MG63 (cell line): ENCODE data around the gene ABCA3. TPM values are rescaled to one million over a fixed set of nuclear protein-coding genes. Genes with fewer than 3 reads are reported as not detected.
"Not testable (repeated sequence)": the region's sequence is repeated elsewhere in the genome, so short reads cannot be mapped to it uniquely, and the experiment has no call there.

Experiments
- DNase-seq: peaks from one replicate; pipeline ENCODE4 v3.0.0-alpha.2; 2020
- H3K27me3 ChIP-seq: fragments of 250-450 bp; sonication (Bioruptor Pico); 2 replicates; pipeline ENCODE4 v1.5.1; 2020; ENCODE audit warnings: mild to moderate bottlenecking, moderate library complexity
- H3K36me3 ChIP-seq: fragments of 250-450 bp; sonication (Bioruptor Pico); 2 replicates; pipeline ENCODE4 v1.5.1; 2020; ENCODE audit warnings: mild to moderate bottlenecking, moderate library complexity
- H3K4me3 ChIP-seq: fragments of 250-450 bp; sonication (Bioruptor Pico); 2 replicates; pipeline ENCODE4 v1.5.1; 2020; ENCODE audit warnings: mild to moderate bottlenecking, moderate library complexity
- H3K9me3 ChIP-seq: fragments of 250-450 bp; sonication (Bioruptor Pico); 2 replicates; pipeline ENCODE4 v1.5.1; 2020; ENCODE audit warnings: mild to moderate bottlenecking, moderate library complexity
- total RNA-seq: library from RNA; depleted of rRNA; stranded (reverse); fragments of >200 nt; shearing (Covaris generic); gene quantifications from 2 replicates; pipeline ENCODE4 v1.2.3, GENCODE V29; 2014; ENCODE audit warnings: low replicate concordance

ABCA3 gene
- total RNA-seq, 1 experiment from 2014 or later: 5.1 TPM

DNA sequence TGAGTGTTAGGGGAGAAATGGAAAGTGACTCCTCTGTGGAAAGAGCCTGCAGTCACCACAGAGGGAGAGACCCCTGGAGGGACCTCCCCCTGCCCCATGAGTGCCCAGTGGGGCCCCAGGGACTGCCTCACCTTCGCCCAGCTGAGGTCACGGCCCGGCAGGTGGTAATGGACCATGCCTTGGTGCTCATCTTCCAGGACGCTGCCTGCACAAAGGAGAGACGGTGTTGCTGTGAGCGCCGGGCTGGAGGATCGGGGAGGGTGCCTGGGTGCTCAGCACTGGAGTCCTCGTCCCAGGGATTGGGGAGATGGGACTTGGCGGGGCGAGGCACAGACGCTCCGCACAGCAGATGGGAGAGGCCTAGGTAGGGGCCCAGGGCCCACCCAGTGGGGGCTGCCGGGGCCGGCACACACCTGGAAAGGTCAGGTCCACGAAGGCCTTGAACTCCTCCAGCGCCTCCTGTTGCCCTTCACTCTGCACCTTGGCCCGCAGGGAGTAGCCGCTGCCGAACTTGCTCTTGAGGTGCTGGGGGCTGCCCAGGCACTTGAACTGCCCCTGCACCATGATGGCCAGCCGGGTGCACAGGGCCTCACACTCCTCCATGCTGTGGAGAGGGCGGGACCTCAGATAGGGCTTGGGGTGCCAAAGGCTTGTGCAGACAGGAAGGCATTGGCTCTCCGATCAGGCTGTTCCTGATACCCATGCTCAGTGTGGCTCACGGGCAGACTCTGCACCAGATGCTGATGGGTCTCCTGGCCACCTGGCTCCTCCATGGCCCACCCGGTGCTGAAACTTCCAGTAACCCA lies 62.9 kb downstream of the ABCA3 start:
- DNase-seq: no peak
- H3K9me3 ChIP-seq: no peaks in the 10 kb centered on the region
- H3K36me3 ChIP-seq: no peaks in the 10 kb centered on the region
- no peak overlapping the region for H3K4me3 ChIP-seq
- no peaks in the 10 kb centered on the region for H3K27me3 ChIP-seq

DNA sequence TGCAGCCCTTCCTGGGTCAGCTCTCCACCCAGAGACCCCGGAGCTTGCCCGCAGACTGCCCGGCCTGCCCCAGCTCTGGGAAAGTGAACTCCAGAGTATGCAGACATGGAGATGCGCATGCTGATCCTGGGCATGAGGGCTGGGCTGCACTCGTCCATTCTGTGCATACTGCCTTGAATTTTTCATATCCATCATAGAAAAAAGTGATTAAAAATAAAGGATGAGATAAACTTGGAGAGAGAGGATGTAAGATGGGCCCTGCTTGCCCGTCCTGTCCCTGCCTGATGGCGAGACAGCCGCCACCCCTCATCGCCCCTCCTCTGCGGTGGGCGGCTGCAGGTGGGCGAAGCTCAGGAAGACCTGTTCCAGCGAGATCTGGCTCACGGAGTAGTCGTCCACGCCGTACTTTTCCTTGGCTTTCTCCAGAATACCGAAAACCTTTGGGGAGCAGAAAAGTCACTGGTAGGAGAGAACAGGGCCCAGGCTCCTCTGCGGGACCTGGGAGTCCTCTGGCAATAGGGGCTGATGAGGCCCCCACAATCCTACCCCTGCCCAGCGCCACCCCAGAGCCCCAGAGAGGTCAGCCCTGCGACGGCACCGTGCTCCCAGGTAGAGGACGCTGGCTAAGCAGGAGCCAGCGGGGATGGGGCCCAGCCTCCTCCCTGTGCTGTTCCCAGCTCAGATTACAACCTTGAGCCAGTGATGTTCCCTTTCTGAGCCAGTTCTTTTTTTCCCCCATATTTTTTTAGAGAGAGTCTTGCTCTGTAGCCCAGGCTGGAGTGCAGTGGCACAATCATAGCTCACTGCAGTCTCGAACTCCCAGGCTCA lies 63.9 kb downstream of the ABCA3 start:
- H3K27me3 ChIP-seq: no peaks in the 10 kb centered on the region

DNA sequence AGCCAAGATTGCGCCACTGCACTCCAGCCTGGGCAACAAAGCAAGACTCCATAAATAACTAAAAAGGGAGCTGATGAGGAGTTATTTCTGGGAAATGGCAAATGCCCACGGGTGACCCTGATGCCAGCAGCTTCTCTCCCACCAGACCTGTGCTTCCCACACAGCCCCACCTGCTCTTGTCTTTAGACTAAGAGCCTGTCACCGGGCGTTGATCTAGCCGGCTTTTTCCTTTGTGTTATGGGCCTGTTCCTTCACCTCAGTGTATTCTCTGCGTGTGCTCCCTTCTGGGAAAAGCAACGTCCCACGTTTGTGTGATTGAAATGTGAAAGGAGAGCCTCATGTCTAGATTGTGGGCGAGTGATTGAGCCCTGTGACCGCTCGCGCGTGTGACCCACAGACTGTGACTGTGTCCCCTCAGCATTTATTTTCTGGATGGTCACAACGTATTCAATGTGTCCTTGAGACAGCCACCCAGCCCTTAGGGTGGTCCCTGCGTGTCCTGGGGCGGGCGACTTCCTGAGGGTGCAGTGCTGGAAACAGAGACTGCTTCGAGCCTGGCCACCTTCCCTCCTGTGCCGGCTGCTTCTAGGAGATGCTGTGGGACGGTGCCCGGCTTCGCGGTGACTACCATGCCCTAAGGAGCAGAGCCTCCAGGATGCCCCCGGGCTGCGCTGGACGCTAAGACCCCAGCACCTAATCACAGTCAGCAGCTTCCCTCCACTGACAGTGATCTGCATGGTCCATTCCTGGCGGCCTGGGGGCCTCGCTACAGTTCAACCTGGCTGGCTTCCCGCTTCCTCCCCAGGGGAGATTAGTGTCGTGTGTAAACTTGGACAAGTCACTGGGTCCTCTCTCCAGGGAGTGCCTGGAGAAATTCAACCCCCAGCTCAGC lies 64.8 kb downstream of the ABCA3 start:
- H3K36me3 ChIP-seq: no peaks in the 10 kb centered on the region; the same call in 1 of the 2 replicates
- H3K27me3 ChIP-seq: no peaks in the 10 kb centered on the region
- no peak for DNase-seq
- no peaks in the 10 kb centered on the region for H3K9me3 ChIP-seq
- H3K4me3 ChIP-seq: no peak overlapping the region

More for the DNA sequence above, 63.9 kb downstream of the ABCA3 start:
- Histone ChIP-seq H3K4me3 (no peak overlapping the region), H3K9me3 (no peaks in the 10 kb centered on the region), H3K36me3 (no peaks in the 10 kb centered on the region)
- DNase-seq: no peak

DNA sequence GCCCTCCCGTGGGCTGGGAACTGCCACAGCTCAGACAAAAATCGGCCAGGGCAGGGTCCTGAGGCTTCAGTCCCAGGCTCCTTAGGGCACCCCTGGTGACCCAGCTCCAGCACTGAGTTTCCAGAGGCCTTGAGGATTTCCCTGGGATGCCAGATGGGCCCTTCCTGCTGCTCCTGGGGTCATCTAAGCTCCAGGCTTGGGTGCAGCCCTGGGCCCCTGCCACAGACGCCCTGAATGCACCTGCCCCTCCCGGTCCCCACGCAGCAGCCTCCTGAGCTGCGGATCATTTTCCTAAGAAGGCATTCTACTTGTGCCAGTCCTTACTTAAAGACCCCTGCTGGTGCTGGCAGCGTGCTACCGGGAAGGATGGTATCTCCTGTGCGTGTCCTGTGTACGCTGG lies 66.6 kb downstream of the ABCA3 start:
- DNase-seq: no peak
- no peak overlapping the region for H3K4me3 ChIP-seq
- H3K9me3 ChIP-seq: no peaks in the 10 kb centered on the region
- H3K27me3 ChIP-seq: no peaks in the 10 kb centered on the region
- H3K36me3 ChIP-seq: no peaks in the 10 kb centered on the region; the same call in 1 of the 2 replicates

DNA sequence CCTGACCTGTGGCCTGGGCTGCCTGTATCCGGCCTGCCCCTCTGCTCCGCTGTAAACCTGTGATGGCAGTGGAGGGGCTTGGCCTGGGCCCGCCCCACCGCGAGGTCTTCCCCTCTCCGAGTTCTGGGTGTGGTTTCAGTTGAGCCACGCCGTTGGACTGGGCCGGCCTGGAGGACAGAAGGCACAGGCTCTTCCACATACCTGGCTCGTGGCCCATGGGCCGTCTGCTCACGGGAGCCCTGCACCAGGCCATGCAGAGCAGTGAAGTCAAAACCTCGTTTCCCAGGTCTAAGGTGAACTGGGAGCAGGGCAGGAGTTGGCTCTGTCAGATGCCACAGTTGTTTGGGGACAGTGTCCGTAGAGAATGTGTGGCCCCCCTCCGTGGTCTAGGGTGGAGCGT lies 67.0 kb downstream of the ABCA3 start:
- DNase-seq: no peak

DNA sequence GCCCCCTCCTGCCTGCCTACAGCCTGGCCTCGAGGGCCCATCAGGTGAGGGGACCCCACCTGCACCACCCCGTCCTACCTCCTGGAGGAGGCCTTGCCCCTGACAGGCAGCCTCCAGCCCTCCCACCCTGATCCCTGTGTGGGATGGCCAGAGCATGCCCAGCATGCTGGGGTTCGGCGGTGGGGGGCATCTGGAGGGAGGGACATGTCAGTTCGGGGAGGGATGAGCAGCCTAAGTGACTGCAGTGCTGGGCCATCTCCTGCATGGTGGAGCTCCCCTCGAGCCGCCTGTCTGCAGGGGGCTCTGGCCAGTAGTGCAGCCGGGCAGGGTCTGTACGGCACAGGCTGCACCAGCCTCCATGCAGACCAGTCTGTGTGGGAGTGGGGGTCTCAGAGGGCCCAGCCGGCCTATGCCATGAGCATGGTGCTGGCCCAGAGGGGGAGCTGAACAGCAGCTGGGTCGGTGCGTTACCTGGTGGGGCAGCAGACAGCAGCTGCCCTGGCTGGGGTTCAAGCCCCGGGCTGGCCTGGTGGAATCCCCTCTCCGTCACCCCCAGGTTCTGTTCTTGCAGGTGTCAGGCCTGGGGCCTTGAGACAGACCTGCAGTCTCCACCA lies 68.6 kb downstream of the ABCA3 start:
- H3K27me3 ChIP-seq: no peaks in the 10 kb centered on the region
- peaks cover 3% of the 10 kb centered on the region for H3K36me3 ChIP-seq
- no peaks in the 10 kb centered on the region for H3K9me3 ChIP-seq
- no peak for DNase-seq
- H3K4me3 ChIP-seq: no peak overlapping the region

More for the DNA sequence above, 67.0 kb downstream of the ABCA3 start:
- no peaks in the 10 kb centered on the region for H3K9me3 ChIP-seq
- H3K27me3 ChIP-seq: no peaks in the 10 kb centered on the region
- no peaks in the 10 kb centered on the region; the same call in 1 of the 2 replicates for H3K36me3 ChIP-seq
- no peak overlapping the region for H3K4me3 ChIP-seq

DNA sequence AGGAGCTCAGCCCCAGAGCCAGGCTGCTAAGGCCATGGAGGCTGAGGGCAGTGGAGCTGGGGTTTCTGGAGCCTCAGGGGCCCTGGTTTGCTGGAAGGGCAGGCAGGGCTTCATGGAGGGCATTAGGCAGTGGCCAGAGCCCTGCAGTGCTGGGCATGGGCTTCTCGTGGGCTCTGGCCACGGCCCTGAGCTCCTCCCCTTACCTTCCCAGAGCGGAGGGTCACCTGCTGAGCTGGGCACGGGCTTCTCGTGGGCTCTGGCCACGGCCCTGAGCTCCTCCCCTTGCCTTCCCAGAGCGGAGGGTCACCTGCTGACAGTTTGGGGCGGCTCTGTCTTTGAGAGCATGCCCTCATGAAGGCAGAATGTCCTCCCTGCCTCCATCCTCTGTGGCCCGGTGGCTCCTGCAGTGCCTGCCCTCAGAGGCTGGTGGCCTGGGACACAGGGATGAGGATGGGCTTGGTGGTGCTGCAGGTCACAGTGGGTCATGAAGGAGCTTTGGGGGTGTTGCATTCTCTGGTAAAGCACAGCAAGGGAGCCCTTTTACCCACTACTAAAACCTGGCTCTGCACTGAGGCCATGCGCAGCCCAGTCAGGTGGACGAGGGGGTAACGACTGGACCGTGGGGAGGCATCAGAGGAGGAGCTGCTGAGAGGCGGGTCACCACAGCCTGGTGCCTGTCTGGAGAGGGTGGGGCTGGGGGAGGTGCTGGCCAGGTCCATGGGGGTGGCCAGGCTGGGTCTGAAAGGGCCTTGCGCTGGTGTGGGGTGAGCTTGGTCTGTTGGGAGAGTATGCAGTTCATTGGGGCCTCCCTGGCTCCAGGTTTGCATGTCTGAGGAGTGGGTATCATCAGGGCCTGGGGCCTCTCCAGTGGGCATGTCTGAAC lies 69.7 kb downstream of the ABCA3 start:
- Histone ChIP-seq H3K4me3 (no peak overlapping the region), H3K27me3 (no peaks in the 10 kb centered on the region), H3K36me3 (peaks cover 14% of the 10 kb centered on the region), H3K9me3 (no peaks in the 10 kb centered on the region)
- no peak for DNase-seq

DNA sequence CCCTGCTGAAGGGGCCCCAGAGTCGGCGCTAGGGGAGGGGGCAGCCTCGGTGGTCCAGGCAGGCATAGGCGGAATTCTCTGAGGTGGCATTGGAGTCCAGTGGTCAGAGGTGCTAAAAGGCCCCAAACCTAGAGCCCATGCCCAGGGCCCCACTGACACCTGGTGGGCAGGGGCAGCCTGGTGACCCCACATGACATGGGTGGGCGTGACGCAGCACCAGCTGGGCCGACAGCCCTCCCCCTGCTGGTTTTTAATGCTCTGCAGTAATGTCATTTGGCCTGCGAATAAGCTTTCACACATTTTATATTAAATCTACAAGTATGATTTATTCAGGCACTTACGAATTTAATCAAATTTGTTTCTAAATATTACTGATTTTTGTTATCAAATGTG lies 70.5 kb downstream of the ABCA3 start:
- DNase-seq: no peak
- Histone ChIP-seq H3K9me3 (no peaks in the 10 kb centered on the region), H3K27me3 (no peaks in the 10 kb centered on the region), H3K36me3 (peaks cover 22% of the 10 kb centered on the region), H3K4me3 (no peak overlapping the region; the same call in 1 of the 2 replicates)

DNA sequence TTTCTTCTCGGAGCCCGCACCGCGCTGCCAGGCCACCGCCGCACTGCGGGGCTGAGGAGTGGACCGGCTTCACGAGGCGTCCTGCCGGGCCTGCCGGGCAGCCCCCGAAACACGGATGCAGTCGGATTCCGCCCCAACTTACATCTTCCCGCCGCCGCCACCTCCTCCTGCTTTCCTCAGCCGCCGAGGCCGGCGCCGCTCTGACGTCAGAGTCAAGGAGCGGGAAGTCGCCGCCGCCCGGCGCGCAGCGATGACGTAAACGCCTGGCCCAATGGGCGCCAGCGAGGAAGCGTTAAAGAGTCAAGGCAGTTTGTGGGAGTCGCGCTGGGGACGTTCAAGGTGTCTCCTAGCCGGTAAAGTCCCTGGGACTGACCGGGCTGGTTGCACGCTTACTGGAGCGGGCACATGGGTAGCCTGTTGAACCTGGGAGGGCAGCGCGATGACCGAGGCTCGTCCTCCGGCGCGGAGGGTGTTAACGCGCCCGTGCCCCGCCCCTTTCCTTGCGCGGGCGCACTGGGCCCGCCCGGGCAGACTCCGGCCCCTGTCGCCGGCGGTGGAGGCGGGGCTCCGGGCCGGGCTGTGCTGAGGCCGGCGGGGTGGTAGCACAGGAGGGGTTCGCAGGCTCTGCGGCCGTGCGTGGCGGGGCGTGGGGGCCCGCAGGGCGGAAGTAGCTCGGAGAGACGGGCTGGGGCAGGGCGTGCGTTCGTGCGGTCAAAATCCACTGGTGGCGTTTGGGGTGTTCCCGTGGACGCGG lies 72.4 kb downstream of the ABCA3 start, which contains the start of gene RNPS1:
RNPS1 (minus strand) TSS at position 214 of the 754 bp plus-strand sequence. CDS start 3,483 bp downstream, outside the sequence.
- Histone ChIP-seq H3K9me3 (no peaks in the 10 kb centered on the region), H3K27me3 (no peaks in the 10 kb centered on the region), H3K36me3 (peaks cover 41% of the 10 kb centered on the region), H3K4me3 (peak within 1 kb of the TSS; percentile 75)
- peak; percentile 95 for DNase-seq

DNA sequence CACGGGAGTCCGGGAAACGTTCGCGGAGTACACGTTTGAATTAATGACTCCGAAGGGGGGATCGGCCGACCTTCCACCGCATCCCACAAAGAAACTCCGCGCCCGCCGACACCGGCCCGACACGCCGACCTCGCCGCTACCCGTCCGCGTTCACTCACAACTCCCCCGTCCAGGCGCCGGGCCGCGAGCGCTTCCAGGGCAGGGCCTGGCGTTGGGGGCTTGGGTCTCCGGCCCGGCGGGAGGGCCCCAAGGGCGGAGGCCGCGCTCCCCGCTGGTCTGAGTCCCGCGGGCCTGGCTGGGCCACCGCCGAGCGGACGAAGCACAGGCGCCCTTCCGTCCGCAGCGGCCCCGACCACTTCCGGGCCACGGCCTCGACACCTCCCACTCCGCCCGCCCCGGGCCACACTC lies 73.0 kb downstream of the ABCA3 start:
- Histone ChIP-seq H3K36me3 (peaks cover 47% of the 10 kb centered on the region), H3K4me3 (peak overlapping the region; percentile 75)
- H3K9me3 ChIP-seq, DNase-seq, H3K27me3 ChIP-seq: not testable (repeated sequence)

DNA sequence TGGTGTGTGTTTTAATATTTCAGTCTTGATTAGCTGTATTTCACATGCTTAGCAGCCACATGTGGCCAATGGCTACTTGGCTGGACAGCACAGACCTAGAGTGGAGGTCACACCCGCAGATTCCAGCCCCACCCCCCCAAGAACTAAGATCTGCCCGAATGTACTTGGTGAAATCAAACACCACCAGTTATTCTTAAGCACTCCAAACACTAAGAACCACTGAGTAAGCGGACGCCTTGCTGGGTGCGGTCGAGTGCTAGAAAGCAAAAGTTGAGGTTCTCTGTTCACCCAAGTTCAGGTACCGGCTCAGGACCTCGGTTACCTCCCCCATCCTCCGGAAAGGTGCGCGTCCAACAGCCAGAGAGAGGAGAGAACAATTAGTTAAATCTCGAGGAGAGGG lies 73.6 kb downstream of the ABCA3 start:
- not testable (repeated sequence) for H3K9me3 ChIP-seq, H3K27me3 ChIP-seq
- peaks cover 53% of the 10 kb centered on the region for H3K36me3 ChIP-seq
- H3K4me3 ChIP-seq: peak overlapping the region; percentile 75
- peak; percentile 34 for DNase-seq

DNA sequence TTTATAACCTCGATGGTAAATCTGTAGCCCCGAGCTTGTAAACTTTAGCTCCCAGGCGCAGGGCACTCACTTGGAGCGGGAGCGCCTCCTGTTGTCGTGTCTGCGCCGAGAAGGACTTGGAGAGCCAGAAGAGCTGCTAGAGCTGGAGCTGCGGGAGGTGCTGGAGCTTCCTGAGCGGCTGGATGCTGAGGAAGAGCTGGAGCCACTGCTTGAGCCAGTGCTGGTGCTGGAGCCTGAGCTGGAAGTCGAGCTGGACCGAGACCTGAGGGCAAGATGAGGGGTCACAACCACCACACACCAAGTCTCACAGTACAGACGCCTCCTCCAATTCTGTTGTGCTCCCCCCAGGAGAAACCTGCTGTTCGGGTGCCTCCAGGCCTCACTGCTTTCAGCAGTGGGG lies 77.5 kb downstream of the ABCA3 start:
- H3K9me3 ChIP-seq, H3K4me3 ChIP-seq, H3K27me3 ChIP-seq, DNase-seq: not testable (repeated sequence)
- peaks cover 91% of the 10 kb centered on the region for H3K36me3 ChIP-seq

DNA sequence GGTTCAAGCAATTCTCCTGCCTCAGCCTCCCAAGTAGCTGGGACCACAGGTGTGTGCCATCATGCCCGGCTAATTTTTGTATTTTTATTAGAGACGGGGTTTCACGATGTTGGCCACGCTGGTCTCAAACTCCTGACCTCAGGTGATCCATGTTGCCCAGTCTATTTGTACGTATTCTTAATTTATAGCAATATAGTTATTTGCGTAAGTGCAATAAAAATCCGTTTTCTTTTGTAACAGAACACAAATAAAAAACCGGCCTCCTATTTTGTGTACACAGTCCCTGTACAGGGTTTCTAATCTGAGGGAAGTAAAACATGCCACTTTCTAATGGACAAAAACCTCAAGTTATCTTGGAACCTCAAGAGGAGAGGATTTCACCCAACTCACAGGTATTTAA lies 80.3 kb downstream of the ABCA3 start:
- H3K36me3 ChIP-seq: peaks cover 99% of the 10 kb centered on the region
- no peak for DNase-seq
- H3K9me3 ChIP-seq: no peaks in the 10 kb centered on the region
- H3K27me3 ChIP-seq: no peaks in the 10 kb centered on the region
- H3K4me3 ChIP-seq: no peak overlapping the region

DNA sequence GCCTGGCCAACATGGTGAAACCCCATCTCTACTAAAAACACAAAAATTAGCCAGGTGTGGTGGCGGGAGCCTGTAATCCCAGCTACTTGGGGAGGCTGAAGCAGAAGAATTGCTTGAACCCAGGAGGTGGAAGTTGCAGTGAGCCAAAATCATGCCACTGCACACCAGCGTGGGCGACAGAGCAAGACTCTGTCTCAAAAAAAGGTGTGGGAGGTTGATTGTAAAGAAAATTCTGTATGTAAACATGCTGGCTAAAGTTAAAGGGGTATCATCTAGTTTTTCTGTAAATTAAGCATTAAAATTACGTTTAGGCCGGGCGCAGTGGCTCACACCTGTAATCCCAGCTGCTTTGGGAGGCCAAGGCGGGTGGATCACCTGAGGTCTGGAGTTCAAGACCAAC lies 82.0 kb downstream of the ABCA3 start:
- peaks cover 99% of the 10 kb centered on the region for H3K36me3 ChIP-seq
- H3K27me3 ChIP-seq, H3K4me3 ChIP-seq, H3K9me3 ChIP-seq, DNase-seq: not testable (repeated sequence)

DNA sequence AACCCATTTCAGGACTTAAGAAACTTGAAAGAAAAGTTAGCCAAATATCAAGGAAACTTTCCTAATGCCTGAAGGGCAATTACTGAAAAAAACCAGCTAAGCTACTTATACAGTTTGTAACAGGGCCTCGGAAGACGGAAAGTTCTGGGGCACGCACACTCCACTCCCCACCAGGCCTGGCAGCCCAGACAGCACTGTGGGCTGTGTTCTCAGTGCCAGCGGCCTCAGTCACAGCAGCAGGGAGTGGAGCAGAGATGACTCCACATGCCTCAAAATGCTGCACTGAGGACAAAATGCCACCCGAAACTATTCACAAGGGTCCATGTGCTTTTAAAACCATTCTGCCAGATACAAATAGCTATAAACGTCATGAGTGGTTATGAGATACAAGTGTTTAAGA lies 82.8 kb downstream of the ABCA3 start:
- DNase-seq: no peak
- Histone ChIP-seq H3K27me3 (no peaks in the 10 kb centered on the region), H3K9me3 (no peaks in the 10 kb centered on the region), H3K36me3 (peaks cover 96% of the 10 kb centered on the region), H3K4me3 (no peak overlapping the region)
